Type B pancreatic cell (in vitro differentiated cells): ENCODE measurements around the gene B9D1. TPM values are rescaled to one million over a fixed set of nuclear protein-coding genes. Genes with fewer than 3 reads are reported as not detected.

ENCODE experiments used
- DNase-seq: peaks from one replicate; pipeline ENCODE4 v3.0.0; 2021; ENCODE audit warnings: mixed read lengths; ENCODE audit not compliant: unreplicated experiment; ENCODE audit errors: extremely low spot score
- H3K27ac Mint-ChIP-seq: 2 replicates; pipeline ENCODE4 v1.8.0; 2021; ENCODE audit warnings: mild to moderate bottlenecking, mixed read lengths
- H3K27me3 Mint-ChIP-seq: 2 replicates; pipeline ENCODE4 v1.8.0; 2021; ENCODE audit warnings: mixed read lengths
- H3K36me3 Mint-ChIP-seq: 2 replicates; pipeline ENCODE4 v1.8.0; 2021; ENCODE audit warnings: mixed read lengths
- H3K4me1 Mint-ChIP-seq: one replicate; pipeline ENCODE4 v1.8.0; 2021; ENCODE audit warnings: mixed read lengths; ENCODE audit not compliant: unreplicated experiment
- H3K4me3 Mint-ChIP-seq: 2 replicates; pipeline ENCODE4 v1.8.0; 2021; ENCODE audit warnings: mild to moderate bottlenecking, mixed read lengths
- H3K9me3 Mint-ChIP-seq: 2 replicates; pipeline ENCODE4 v1.8.0; 2021; ENCODE audit warnings: mixed read lengths
- CTCF ChIP-seq: fragments of 200-600 bp; sonication (generic); conservative IDR thresholded peaks from 2 replicates; pipeline ENCODE4 v1.5.0; 2021; ENCODE audit warnings: antibody characterized with exemption, mild to moderate bottlenecking
- total RNA-seq: library from RNA; stranded (reverse); gene quantifications from 2 replicates; pipeline ENCODE4 v1.2.1, GENCODE V29; 2021; ENCODE audit warnings: low replicate concordance

The B9D1 gene
- total RNA-seq, 1 donor from 2014 or later: 23.2 TPM

DNA sequence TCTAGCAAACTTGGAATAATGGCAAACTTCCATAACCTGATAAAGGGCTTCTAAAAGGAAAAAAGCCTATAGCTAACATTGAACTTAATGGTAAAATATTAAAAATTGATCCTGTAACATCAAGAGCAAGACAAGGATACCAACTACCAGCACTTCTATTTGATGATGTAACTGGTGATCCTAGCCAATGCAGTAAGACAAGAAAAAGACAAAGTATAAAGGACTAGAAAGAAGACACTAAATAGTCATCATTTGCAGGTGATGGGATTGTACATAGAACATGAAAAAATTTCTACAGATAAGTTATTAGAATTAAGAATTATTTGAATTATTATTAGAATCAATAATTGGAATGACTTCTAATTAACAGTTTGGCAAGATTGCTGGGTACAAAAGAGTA is 37.0 kb downstream of the B9D1 start:
- H3K36me3 Mint-ChIP-seq: peaks cover 40% of the 10 kb centered on the region
- DNase-seq: no peak

DNA sequence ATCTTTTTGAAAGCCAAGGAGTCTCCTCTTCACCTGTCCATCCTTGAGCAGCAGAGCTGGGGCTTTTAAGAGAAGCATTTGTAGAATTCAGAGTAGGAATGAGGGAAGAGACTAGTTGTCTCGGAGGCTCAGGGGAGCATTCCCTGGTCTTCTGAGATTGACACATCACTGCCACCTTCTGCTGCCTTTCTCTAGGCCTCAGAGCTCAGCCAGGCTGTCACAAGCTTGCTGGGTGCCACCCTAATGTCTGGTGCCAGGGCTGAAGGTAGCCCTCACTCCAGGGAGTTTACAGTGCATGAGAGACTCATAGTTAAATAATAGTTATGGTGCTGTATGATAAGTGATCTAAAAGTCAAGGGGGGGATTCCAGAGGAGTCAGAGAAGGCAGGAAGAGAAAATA is 39.7 kb downstream of the B9D1 start:
- TF ChIP-seq CTCF: no peak
- Mint-ChIP-seq H3K9me3 (peaks cover 6% of the 10 kb centered on the region), H3K27me3 (no peaks in the 10 kb centered on the region), H3K27ac (no peak overlapping the region), H3K4me1 (peaks cover under 1% of the 10 kb centered on the region), H3K36me3 (peaks cover 37% of the 10 kb centered on the region), H3K4me3 (no peak overlapping the region)
- no peak for DNase-seq

More for the DNA sequence above, 37.0 kb downstream of the B9D1 start:
- Mint-ChIP-seq H3K27me3 (no peaks in the 10 kb centered on the region), H3K4me3 (no peak overlapping the region), H3K9me3 (peaks cover 6% of the 10 kb centered on the region), H3K27ac (no peak overlapping the region), H3K4me1 (peaks cover 4% of the 10 kb centered on the region)
- TF ChIP-seq CTCF: no peak

GRCh38 chr17:19322129-19322505 is 40.4 kb downstream of the B9D1 start:
- DNase-seq: no peak
- Mint-ChIP-seq H3K4me3 (no peak overlapping the region), H3K9me3 (peaks cover 6% of the 10 kb centered on the region), H3K4me1 (peaks cover 8% of the 10 kb centered on the region), H3K27ac (no peak overlapping the region), H3K36me3 (peaks cover 37% of the 10 kb centered on the region), H3K27me3 (no peaks in the 10 kb centered on the region)
- no peak for TF ChIP-seq CTCF

DNA sequence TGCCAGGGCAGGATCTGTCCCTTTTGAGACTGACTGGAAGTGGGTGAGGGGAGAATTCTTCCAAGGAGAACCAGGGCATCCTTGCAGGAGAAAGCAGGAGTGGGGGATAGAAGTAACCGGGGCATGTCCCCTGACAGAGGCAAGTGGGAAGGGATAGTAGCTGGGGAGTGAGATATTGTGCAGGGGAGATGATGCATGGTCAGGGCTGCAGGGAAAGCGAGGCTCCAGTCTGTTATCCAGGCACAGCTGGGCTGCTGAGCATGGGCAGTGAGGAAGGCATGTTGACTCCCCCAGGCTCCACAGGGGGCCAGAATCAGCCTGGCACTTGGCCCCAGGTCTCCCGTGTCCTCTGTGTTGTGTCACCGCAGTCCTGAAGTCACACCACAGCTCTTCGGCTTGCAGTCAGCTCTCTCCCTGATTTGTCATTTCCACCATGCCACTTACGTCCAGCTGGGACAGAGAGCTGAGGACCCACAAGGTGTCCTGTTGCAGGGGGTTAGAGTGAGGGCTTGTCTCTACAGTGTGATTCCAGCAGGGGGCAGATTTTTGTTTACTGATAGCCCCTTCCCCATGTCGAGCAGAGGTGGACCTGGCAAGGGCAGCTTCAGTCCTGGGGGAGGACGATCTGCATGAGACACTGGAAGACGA is 40.9 kb downstream of the B9D1 start:
- no peak overlapping the region for H3K27ac Mint-ChIP-seq
- H3K36me3 Mint-ChIP-seq: peaks cover 32% of the 10 kb centered on the region
- H3K4me3 Mint-ChIP-seq: no peak overlapping the region
- H3K9me3 Mint-ChIP-seq: peaks cover 6% of the 10 kb centered on the region
- no peak for TF ChIP-seq CTCF
- DNase-seq: no peak
- H3K4me1 Mint-ChIP-seq: peaks cover 13% of the 10 kb centered on the region
- no peaks in the 10 kb centered on the region for H3K27me3 Mint-ChIP-seq

- peaks cover 19% of the 10 kb centered on the region for H3K4me1 Mint-ChIP-seq
- DNase-seq: no peak
- H3K27me3 Mint-ChIP-seq: no peaks in the 10 kb centered on the region
- no peak overlapping the region for H3K27ac Mint-ChIP-seq
- peaks cover 37% of the 10 kb centered on the region for H3K36me3 Mint-ChIP-seq
- H3K9me3 Mint-ChIP-seq: peaks cover 6% of the 10 kb centered on the region
- no peak for TF ChIP-seq CTCF
- H3K4me3 Mint-ChIP-seq: no peak overlapping the region
Observed at GRCh38 chr17:19320876-19321275, 41.6 kb downstream of the B9D1 start.
